Epithelial cell of esophagus (primary cell): ENCODE results near the gene TRPV2.

Source experiments
- DNase-seq: peaks from one replicate; pipeline ENCODE4 v3.0.0; 2010; ENCODE audit warnings: low read depth
- H3K4me3 ChIP-seq: 2 replicates; pipeline ENCODE4 v1.5.1; 2011; ENCODE audit warnings: mild to moderate bottlenecking, low read length, control low read depth
- CTCF ChIP-seq: IDR thresholded peaks from 2 replicates; pipeline ENCODE4 v1.5.1; 2011; ENCODE audit warnings: low read depth, mild to moderate bottlenecking, low read length, control low read depth, inconsistent platforms; ENCODE audit not compliant: insufficient read depth; ENCODE audit errors: missing control alignments

Gene TRPV2

DNA sequence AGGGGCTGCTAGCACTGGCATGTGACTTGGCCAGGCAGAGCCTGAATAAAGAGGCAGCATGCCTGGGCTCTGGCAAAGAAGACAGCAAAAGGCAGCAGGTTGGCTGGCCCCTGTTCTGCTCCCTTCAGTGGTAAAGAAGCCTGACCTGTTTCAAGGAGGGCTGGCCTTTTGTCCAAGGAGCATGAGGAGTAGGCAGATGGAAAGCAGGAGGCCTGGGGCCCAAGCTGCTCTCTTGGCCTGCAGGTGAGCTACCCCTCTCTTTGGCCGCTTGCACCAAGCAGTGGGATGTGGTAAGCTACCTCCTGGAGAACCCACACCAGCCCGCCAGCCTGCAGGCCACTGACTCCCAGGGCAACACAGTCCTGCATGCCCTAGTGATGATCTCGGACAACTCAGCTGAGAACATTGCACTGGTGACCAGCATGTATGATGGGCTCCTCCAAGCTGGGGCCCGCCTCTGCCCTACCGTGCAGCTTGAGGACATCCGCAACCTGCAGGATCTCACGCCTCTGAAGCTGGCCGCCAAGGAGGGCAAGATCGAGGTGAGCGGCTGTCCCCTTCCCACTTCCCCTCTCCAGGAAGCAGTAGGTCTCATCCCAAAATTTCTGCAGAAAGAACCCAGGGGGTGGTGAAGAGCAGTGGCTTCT is 8.0 kb downstream of the TRPV2 start:
- no peak for TF ChIP-seq CTCF
- no peak for DNase-seq
- no peak overlapping the region for H3K4me3 ChIP-seq

GRCh38 chr17:16425202-16425601 is 9.8 kb downstream of the TRPV2 start:
- no peak overlapping the region for H3K4me3 ChIP-seq
- TF ChIP-seq CTCF = no peak
- DNase-seq = no peak

- TF ChIP-seq CTCF = no peak
- no peak overlapping the region for H3K4me3 ChIP-seq
- DNase-seq = no peak
Measured at GRCh38 chr17:16425698-16426659, 10.6 kb downstream of the TRPV2 start.

GRCh38 chr17:16427020-16427419 is 11.6 kb downstream of the TRPV2 start:
- TF ChIP-seq CTCF = no peak
- no peak overlapping the region for H3K4me3 ChIP-seq

GRCh38 chr17:16428098-16428882 is 12.9 kb downstream of the TRPV2 start:
- DNase-seq = peak; percentile 55
- TF ChIP-seq CTCF = peak; percentile 57

More at GRCh38 chr17:16427020-16427419, 11.6 kb downstream of the TRPV2 start:
- no peak for DNase-seq

DNA sequence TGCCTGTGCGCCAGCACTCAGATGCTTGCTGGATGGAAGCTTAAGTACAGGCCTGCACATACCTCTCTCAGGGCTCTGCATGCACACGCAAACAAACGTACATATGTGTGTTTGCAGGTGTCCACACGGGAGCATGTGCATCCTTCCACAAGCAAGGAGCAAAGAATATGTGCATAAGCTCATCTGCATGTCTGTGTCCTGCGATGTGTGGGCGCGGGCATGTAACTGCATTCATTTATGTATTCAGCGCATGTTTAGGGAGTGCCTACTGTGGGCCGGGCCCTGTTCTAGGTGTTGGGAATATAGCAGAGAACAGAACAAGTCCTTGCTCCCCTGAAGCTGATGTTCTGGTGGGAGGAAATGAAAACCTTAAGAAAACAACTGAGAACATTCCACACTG is 13.7 kb downstream of the TRPV2 start:
- DNase-seq = no peak
- no peak for TF ChIP-seq CTCF
- H3K4me3 ChIP-seq = no peak overlapping the region

More at GRCh38 chr17:16428098-16428882, 12.9 kb downstream of the TRPV2 start:
- no peak overlapping the region for H3K4me3 ChIP-seq
